ENCODE data around the gene KRTAP4-9. TPM values are rescaled to one million over a fixed set of nuclear protein-coding genes. Genes with fewer than 3 reads are reported as not detected.
"Not testable (repeated sequence)": the region's sequence is repeated elsewhere in the genome, so short reads cannot be mapped to it uniquely, and the experiment has no call there.

KRTAP4-9 gene
- total and polyA plus RNA-seq, 2 donors = not detected

GRCh38 chr17:41065829-41066624 lies 39.2 kb upstream of the KRTAP4-9 start, which contains the start of gene KRTAP2-4:
TSS of gene KRTAP2-4 (minus strand) at chr17:41065879. CDS start at chr17:41065845, 34 bp downstream.
- Histone ChIP-seq H3K27me3 (ENCODE audit: control insufficient read depth in 2 of 2, insufficient read depth in 1 of 2, low read length in 1 of 2) (no peaks in the 10 kb centered on the region), H3K36me3 (ENCODE audit: control insufficient read depth in 2 of 2, insufficient read depth in 2 of 2, low read length in 1 of 2) (no peaks in the 10 kb centered on the region), H3K9me3 (ENCODE audit: control insufficient read depth in 2 of 2, insufficient read depth in 1 of 2, low read length in 1 of 2) (no peaks in the 10 kb centered on the region), H3K27ac (ENCODE audit: low read depth in 1 of 2, low read length in 1 of 2) (no peak within 1 kb of the TSS), H3K4me1 (ENCODE audit: control insufficient read depth in 2 of 2, insufficient read depth in 2 of 2, low read length in 2 of 2) (no peaks in the 10 kb centered on the region), H3K4me3 (ENCODE audit: low read length in 2 of 2) (no peak within 1 kb of the TSS)
- WGBS = 93% methylated on average over 6 of the region's 6 CpGs
- DNase-seq (ENCODE audit: low read depth in 6 of 9, low spot score in 9 of 9) = no peak

DNA sequence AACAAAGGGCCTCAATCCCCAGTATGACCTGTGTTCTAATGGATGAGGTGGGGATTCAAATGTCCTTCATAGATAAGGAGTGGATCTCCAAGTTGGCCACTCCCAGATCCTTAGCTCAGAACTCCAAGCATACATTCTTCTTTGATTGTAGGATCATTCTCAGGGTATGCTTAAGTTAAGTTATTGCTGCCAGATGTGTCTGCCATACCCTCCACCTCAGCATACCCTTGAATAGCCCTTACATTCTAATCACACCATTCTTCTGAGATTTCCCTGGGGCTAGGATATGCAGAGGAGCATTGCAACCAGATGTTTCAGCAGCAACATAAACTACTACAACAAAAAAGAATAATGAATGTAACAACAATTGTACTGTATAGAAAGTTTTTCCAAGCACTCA lies 37.9 kb upstream of the KRTAP4-9 start:
- H3K27me3 ChIP-seq (ENCODE audit: control insufficient read depth in 2 of 2, insufficient read depth in 1 of 2, low read length in 1 of 2) = no peaks in the 10 kb centered on the region
- H3K4me1 ChIP-seq (ENCODE audit: control insufficient read depth in 2 of 2, insufficient read depth in 2 of 2, low read length in 2 of 2) = no peaks in the 10 kb centered on the region
- no peak overlapping the region for H3K27ac ChIP-seq (ENCODE audit: low read depth in 1 of 2, low read length in 1 of 2)
- H3K4me3 ChIP-seq (ENCODE audit: low read length in 2 of 2) = no peak overlapping the region
- H3K9me3 ChIP-seq (ENCODE audit: control insufficient read depth in 2 of 2, insufficient read depth in 1 of 2, low read length in 1 of 2) = no peaks in the 10 kb centered on the region
- DNase-seq (ENCODE audit: low read depth in 6 of 9, low spot score in 9 of 9) = no peak
- H3K36me3 ChIP-seq (ENCODE audit: control insufficient read depth in 2 of 2, insufficient read depth in 2 of 2, low read length in 1 of 2) = no peaks in the 10 kb centered on the region

- Histone ChIP-seq H3K4me1 (ENCODE audit: control insufficient read depth in 2 of 2, insufficient read depth in 2 of 2, low read length in 2 of 2) (no peaks in the 10 kb centered on the region), H3K9me3 (ENCODE audit: control insufficient read depth in 2 of 2, insufficient read depth in 1 of 2, low read length in 1 of 2) (no peaks in the 10 kb centered on the region), H3K4me3 (ENCODE audit: low read length in 2 of 2) (no peak overlapping the region), H3K36me3 (ENCODE audit: control insufficient read depth in 2 of 2, insufficient read depth in 2 of 2, low read length in 1 of 2) (no peaks in the 10 kb centered on the region), H3K27me3 (ENCODE audit: control insufficient read depth in 2 of 2, insufficient read depth in 1 of 2, low read length in 1 of 2) (no peaks in the 10 kb centered on the region), H3K27ac (ENCODE audit: low read depth in 1 of 2, low read length in 1 of 2) (no peak overlapping the region)
- WGBS = 64% methylated on average over 3 of the region's 3 CpGs
- DNase-seq (ENCODE audit: low read depth in 6 of 9, low spot score in 9 of 9) = no peak
Observed at GRCh38 chr17:41069031-41069430, 36.2 kb upstream of the KRTAP4-9 start.

DNA sequence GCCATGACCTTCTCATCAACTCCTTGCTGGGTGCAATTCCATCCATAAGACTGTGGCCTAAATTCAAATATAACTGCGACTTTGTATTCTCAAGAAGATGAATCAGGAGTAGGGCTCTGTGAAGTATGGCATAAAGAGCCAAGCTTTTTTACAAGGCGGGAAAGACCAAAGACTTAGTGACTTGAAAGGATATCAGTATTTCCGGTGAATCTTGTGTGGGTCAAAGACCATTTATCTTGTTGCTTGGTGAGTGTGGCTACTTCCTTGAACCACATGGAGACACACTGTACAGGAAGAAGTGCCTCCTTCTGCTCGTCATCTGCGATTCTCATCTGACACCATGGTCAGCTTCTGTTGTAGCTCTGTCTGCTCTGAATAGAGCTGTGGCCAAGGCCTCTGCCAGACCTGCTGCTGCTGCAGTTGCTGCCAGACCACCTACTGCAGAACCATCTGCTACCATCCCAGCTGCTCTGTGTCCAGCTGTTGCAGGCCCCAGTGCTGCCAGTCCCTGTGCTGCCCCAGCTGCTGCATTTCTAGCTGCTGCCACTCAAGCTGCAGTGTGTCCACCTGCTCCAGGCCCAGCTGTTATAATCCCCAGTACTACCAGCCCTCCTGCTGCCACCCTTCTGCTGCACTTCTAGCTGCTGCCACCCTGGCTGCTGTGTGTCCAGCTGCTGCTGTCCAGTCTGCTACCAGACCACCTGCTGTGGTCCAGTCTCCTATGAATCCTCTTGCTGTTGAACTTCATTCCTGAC lies 33.4 kb upstream of the KRTAP4-9 start:
- DNase-seq (ENCODE audit: low read depth in 6 of 9, low spot score in 9 of 9) = no peak
- no peaks in the 10 kb centered on the region for H3K36me3 ChIP-seq (ENCODE audit: control insufficient read depth in 2 of 2, insufficient read depth in 2 of 2, low read length in 1 of 2)
- no peaks in the 10 kb centered on the region for H3K9me3 ChIP-seq (ENCODE audit: control insufficient read depth in 2 of 2, insufficient read depth in 1 of 2, low read length in 1 of 2)
- no peaks in the 10 kb centered on the region for H3K27me3 ChIP-seq (ENCODE audit: control insufficient read depth in 2 of 2, insufficient read depth in 1 of 2, low read length in 1 of 2)
- no peak overlapping the region for H3K4me3 ChIP-seq (ENCODE audit: low read length in 2 of 2)
- H3K27ac ChIP-seq (ENCODE audit: low read depth in 1 of 2, low read length in 1 of 2) = no peak overlapping the region
- H3K4me1 ChIP-seq (ENCODE audit: control insufficient read depth in 2 of 2, insufficient read depth in 2 of 2, low read length in 2 of 2) = no peaks in the 10 kb centered on the region
- 97% methylated on average over 5 of the region's 5 CpGs for WGBS

DNA sequence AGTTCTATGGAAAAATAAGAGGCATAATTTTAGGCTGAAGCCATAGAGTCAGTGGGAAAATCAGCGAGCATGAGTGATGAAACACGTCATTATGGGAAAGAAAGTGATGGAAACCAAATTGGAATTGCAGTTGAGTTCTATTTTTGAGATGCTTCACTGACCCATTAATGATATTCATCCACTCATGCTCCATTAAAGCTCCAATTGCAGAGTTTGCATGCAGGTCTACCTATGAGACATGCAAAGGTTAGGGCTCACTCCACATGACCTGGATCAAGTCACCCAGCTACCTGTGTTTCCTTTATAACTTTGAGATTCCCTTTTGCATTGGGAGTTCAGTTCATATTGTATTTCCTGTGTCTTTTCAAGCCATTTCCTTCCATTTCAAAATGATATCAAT lies 31.5 kb upstream of the KRTAP4-9 start:
- no peaks in the 10 kb centered on the region for H3K27me3 ChIP-seq (ENCODE audit: control insufficient read depth in 2 of 2, insufficient read depth in 1 of 2, low read length in 1 of 2)
- no peak overlapping the region for H3K27ac ChIP-seq (ENCODE audit: low read depth in 1 of 2, low read length in 1 of 2)
- no peak overlapping the region for H3K4me3 ChIP-seq (ENCODE audit: low read length in 2 of 2)
- no peaks in the 10 kb centered on the region for H3K9me3 ChIP-seq (ENCODE audit: control insufficient read depth in 2 of 2, insufficient read depth in 1 of 2, low read length in 1 of 2)
- H3K36me3 ChIP-seq (ENCODE audit: control insufficient read depth in 2 of 2, insufficient read depth in 2 of 2, low read length in 1 of 2) = no peaks in the 10 kb centered on the region
- no peaks in the 10 kb centered on the region for H3K4me1 ChIP-seq (ENCODE audit: control insufficient read depth in 2 of 2, insufficient read depth in 2 of 2, low read length in 2 of 2)
- DNase-seq (ENCODE audit: low read depth in 6 of 9, low spot score in 9 of 9) = no peak
- 94% methylated on average over 2 of the region's 2 CpGs for WGBS

DNA sequence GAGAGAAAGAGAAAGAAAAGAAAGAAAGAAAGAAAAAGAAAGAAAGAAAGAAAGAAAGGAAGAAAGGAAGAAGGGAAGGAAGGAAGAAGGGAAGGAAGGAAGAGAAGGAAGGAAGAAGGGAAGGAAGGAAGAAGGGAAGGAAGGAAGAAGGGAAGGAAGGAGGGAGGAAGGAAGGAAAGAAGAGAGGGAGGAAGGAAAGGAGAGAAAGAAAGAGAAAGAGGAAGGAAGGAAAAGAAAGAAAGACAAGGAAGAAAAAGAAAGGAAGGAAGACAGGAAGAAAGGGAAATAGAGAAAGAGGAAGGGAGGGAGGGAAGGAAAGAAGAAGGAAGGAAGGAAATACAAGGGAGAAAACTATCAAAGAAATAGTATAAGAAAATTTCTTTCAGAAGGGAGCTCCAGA lies 28.4 kb upstream of the KRTAP4-9 start:
- H3K27me3 ChIP-seq (ENCODE audit: control insufficient read depth in 2 of 2, insufficient read depth in 1 of 2, low read length in 1 of 2) = no peaks in the 10 kb centered on the region
- DNase-seq (ENCODE audit: low read depth in 6 of 9, low spot score in 9 of 9) = no peak
- no peaks in the 10 kb centered on the region for H3K4me1 ChIP-seq (ENCODE audit: control insufficient read depth in 2 of 2, insufficient read depth in 2 of 2, low read length in 2 of 2)
- H3K4me3 ChIP-seq (ENCODE audit: low read length in 2 of 2) = no peak overlapping the region
- no peaks in the 10 kb centered on the region for H3K36me3 ChIP-seq (ENCODE audit: control insufficient read depth in 2 of 2, insufficient read depth in 2 of 2, low read length in 1 of 2)
- no peaks in the 10 kb centered on the region for H3K9me3 ChIP-seq (ENCODE audit: control insufficient read depth in 2 of 2, insufficient read depth in 1 of 2, low read length in 1 of 2)
- no peak overlapping the region for H3K27ac ChIP-seq (ENCODE audit: low read depth in 1 of 2, low read length in 1 of 2)

DNA sequence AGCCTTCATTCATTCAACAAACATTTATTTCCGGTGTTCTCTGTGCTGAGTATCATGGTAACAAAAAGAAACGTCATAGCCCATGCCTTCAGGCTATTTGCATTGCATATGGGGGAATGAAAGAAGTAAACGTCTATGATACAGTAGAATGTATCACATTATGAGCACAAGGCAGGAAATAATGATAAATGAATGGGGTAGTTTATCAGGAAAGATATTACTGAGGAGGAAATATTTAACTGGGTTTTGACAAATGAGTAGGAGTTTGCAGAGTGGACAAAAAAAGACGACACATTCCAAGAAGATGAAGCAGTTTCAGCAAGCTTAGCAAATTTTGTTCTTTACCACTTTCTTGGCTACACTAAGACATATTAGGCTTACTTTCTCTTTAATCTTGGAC lies 22.6 kb upstream of the KRTAP4-9 start:
- H3K27ac ChIP-seq (ENCODE audit: low read depth in 1 of 2, low read length in 1 of 2) = no peak overlapping the region
- WGBS = 80% methylated on average over 4 of the region's 4 CpGs
- no peaks in the 10 kb centered on the region for H3K9me3 ChIP-seq (ENCODE audit: control insufficient read depth in 2 of 2, insufficient read depth in 1 of 2, low read length in 1 of 2)
- no peak overlapping the region for H3K4me3 ChIP-seq (ENCODE audit: low read length in 2 of 2)
- DNase-seq (ENCODE audit: low read depth in 6 of 9, low spot score in 9 of 9) = no peak
- no peaks in the 10 kb centered on the region for H3K27me3 ChIP-seq (ENCODE audit: control insufficient read depth in 2 of 2, insufficient read depth in 1 of 2, low read length in 1 of 2)
- no peaks in the 10 kb centered on the region for H3K4me1 ChIP-seq (ENCODE audit: control insufficient read depth in 2 of 2, insufficient read depth in 2 of 2, low read length in 2 of 2)
- H3K36me3 ChIP-seq (ENCODE audit: control insufficient read depth in 2 of 2, insufficient read depth in 2 of 2, low read length in 1 of 2) = no peaks in the 10 kb centered on the region

- H3K4me3 ChIP-seq (ENCODE audit: low read length in 2 of 2); DNase-seq (ENCODE audit: low read depth in 6 of 9, low spot score in 9 of 9); H3K27ac ChIP-seq (ENCODE audit: low read depth in 1 of 2, low read length in 1 of 2); H3K9me3 ChIP-seq (ENCODE audit: control insufficient read depth in 2 of 2, insufficient read depth in 1 of 2, low read length in 1 of 2); H3K27me3 ChIP-seq (ENCODE audit: control insufficient read depth in 2 of 2, insufficient read depth in 1 of 2, low read length in 1 of 2); H3K36me3 ChIP-seq (ENCODE audit: control insufficient read depth in 2 of 2, insufficient read depth in 2 of 2, low read length in 1 of 2); H3K4me1 ChIP-seq (ENCODE audit: control insufficient read depth in 2 of 2, insufficient read depth in 2 of 2, low read length in 2 of 2): not testable (repeated sequence)
- 95% methylated on average over 2 of the region's 2 CpGs for WGBS
Observed at GRCh38 chr17:41083427-41083826, 21.8 kb upstream of the KRTAP4-9 start.

- not testable (repeated sequence) for H3K4me1 ChIP-seq (ENCODE audit: control insufficient read depth in 2 of 2, insufficient read depth in 2 of 2, low read length in 2 of 2); H3K36me3 ChIP-seq (ENCODE audit: control insufficient read depth in 2 of 2, insufficient read depth in 2 of 2, low read length in 1 of 2); H3K27me3 ChIP-seq (ENCODE audit: control insufficient read depth in 2 of 2, insufficient read depth in 1 of 2, low read length in 1 of 2); H3K27ac ChIP-seq (ENCODE audit: low read depth in 1 of 2, low read length in 1 of 2); DNase-seq (ENCODE audit: low read depth in 6 of 9, low spot score in 9 of 9); H3K4me3 ChIP-seq (ENCODE audit: low read length in 2 of 2); H3K9me3 ChIP-seq (ENCODE audit: control insufficient read depth in 2 of 2, insufficient read depth in 1 of 2, low read length in 1 of 2)
- WGBS = 94% methylated on average over 14 of the region's 14 CpGs
Observed at GRCh38 chr17:41084100-41084856, 20.9 kb upstream of the KRTAP4-9 start, which contains the start of gene KRTAP4-7. TSS of gene KRTAP4-7 (plus strand) at chr17:41084150. CDS start at chr17:41084207, 57 bp downstream.
